ENCODE measurements around the gene RNF152.
"Not testable (repeated sequence)": the region's sequence is repeated elsewhere in the genome, so short reads cannot be mapped to it uniquely, and the experiment has no call there.

Gene RNF152

DNA sequence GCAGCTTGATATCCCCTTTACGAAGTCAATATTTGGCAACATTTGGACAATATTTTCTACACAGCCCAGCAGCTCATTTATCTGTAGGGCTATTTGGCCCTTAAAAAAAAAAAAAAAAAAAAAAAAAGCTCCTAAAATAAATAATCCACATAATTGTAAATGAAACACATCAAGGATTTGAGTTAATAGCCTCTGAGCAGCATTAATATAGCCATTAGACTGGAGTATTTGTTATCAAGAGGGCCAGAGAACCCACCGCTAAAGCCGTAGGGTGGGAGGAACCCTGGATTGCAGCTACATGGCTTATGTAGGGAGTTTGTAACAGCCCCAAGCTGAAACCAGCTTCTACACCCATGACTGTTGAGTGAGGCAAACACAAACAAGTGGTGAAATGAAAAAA, 84.5 kb downstream of the RNF152 start:
- DNase-seq, result peak; percentile 11

DNA sequence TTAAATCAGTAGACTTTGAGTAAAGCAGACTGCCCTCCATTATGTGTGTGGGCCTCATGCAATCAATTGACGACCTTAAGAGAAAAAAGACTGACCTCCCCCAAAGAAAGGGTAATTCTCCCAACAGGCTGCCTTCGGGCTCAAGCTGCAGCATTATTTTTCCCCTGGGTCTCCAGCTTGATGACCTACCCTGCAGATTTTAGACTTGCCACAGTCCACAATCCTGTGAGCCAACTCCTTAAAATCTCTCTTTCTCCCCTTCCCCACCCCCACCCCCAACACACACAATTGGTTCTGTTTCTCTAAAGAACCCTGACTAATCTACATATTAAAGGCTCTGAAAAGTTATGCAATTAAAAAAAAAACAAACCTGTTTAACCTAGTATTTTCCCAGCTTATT, 89.4 kb downstream of the RNF152 start:
- no peak for DNase-seq

DNA sequence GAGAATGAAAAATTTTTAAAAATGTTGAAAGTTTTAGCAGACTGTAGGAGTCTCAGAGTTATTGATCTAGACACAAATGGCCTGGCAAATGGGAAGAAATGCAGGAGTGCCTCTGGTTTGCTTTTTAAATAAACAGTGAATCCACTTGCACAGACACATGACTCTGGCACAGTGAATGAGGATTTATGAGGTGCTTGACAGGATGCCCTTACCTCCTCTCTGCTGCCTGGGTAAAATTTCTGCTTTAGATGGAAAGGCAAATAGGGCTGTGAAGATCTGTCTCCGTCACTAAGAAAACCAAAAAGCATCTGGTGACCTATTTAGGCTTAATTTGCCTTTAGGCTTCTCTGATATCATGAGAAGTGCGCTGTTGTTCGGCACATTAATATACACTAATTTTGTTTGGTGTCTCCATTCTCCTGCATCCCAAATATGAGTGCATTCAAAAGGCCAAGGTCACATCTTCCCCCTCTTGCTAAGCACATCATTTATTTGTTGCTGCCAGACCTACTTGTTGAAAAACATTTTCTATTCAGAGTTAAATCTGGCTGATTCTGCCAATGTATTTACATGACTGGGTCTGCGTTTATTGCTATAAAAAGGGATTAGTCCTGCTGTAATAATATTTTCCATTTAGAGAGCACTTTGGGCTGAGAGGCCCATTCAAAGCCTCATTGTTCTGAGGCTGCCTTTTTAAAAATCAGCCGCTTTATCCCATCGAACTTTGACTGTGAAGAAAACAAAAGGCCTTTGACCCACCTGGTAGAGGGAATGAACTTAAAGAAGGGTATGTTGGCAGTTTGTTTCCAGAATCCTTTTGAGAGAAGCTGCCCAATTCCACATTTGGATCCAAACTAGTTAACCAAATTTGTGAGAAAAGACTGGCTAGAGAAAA, 94.9 kb downstream of the RNF152 start:
- peak; percentile 52 for DNase-seq

DNA sequence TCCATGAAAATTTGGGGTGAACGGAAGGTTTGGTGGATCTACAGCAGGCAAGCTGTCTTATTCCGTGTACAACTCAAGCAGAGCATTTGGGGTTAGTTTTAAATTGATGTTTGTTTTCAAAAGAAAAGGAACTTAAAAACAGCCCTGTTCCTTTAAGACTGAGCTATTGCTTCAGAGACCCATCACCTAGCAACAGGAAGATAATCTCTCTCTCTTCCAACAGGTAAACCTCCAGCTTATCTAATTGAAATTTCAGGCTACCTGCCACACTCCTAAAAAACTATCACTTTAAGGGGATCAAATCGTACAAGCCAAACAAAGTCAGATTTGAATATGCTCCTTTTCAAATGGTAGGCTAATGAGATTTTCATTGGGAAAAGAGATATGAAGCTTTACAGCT, 101.8 kb downstream of the RNF152 start:
- no peak for DNase-seq

DNA sequence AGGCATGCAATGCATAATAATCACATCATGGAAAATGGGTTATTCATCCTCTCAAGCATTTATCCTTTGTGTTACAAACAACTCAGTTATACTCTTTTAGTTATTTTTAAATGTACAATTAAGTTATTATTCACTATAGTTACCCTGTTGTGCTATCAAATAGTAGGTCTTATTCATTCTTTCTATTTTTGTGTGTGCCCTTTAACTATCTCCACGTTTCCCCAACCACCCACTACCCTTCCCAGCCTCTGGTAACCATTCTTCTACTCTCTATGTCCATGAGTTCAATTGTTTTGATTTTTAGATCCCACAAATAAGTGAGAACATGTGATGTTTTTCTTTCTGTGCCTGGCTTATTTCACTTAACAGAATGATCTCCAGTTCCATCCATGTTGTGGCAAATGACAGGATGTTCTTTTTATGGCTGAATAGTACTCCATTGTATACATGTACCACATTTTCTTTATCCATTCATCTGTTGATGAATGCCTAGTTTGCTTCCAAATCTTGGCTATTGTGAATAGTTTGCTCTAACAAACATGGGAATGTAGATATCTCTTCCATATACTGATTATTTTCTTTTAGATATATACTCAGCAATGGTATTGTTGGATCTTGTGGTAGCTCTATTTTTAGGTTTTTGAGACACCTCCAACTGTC, 105.7 kb downstream of the RNF152 start:
- DNase-seq, result not testable (repeated sequence)

DNA sequence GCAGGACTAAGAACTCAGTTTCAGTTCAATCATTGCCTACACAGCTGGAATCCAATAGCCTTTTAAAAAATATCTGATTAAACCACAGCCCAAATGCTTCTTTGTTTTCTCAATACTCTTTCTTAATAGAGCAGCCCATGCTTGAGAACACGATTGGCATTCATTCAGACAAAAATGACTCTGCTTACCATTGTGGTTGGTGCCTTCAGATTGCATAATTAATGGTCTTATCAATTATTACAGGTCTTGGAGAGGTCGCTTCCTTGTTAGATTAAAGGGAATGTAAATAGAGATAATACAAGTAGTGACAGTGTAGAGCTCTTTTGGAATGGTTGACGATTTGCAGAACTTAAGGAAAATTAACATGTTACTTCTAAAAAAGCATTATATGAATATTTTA, 107.2 kb downstream of the RNF152 start:
- no peak for DNase-seq

DNA sequence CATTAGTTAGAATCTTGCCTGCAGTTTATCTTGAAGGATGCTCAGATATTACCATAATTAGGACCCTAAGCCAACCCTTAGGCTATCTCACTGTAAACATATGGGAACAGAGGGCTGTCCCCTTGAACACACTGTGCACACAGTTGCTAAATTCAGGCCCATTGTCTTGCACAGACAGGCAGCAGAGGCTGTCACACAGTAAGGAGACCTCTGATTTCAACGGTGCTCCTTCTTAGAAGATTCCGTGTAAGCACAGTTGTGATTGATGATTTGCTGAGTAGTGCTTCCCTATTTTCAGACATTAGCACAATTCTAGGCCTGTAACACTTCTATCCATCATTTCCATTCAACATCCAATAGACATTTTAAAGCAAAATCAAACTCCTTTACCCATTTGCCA, 108.0 kb downstream of the RNF152 start:
- no peak for DNase-seq

DNA sequence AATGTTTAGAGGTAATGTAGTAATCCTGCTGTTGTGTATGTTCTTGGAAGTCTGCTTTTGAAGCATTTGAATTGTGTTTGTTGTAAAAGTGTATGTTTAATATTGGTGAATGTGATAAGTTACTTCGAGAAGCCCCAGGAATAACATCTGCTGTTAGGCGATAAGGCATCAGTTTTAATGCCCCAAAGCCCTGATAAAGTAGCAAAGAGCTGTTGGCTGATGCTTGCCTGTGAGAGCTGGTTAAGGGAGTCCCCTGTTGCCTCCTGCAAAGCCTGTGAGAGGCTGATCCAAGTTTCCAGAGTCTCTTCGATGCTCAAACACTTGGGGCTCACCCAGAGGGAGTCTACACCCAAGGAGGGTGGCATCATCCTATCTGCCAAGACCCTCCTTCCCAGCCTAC, 110.3 kb downstream of the RNF152 start:
- DNase-seq, result no peak

DNA sequence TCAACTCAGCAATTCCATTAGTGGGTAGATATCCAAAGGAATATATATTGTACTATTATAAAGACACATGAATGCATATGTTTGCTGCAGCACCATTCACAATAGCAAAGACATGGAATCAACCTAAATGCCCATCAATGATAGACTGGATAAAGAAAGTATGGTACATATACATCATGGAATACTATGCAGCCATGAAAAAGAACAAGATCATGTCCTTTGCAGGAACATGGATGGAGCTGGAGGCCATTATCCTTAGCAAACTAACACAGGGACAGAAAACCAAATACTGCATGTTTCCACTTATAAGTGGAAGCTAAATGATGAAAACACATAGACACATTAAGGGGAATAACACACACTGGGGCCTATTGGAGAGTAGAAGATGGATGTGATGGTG, 116.6 kb downstream of the RNF152 start:
- DNase-seq, result not testable (repeated sequence)

DNA sequence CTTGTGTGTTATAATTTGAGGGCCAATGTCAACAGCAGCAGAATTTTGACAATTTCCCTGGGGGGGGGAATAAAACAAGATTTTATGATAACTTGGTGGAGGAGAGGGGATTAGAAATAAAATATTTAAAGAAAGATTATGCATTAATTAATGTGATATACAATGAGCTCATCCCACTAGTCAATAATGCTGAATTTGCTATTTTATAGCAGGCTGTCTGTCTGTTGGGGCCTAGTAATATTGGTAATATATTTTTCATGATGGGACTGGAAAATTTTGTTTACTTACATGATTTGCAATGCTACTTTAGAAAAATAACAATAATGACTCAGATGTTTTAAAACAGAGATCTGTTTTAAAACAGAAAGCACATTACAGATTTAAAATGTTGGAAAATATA, 118.0 kb downstream of the RNF152 start:
- DNase-seq, result no peak

DNA sequence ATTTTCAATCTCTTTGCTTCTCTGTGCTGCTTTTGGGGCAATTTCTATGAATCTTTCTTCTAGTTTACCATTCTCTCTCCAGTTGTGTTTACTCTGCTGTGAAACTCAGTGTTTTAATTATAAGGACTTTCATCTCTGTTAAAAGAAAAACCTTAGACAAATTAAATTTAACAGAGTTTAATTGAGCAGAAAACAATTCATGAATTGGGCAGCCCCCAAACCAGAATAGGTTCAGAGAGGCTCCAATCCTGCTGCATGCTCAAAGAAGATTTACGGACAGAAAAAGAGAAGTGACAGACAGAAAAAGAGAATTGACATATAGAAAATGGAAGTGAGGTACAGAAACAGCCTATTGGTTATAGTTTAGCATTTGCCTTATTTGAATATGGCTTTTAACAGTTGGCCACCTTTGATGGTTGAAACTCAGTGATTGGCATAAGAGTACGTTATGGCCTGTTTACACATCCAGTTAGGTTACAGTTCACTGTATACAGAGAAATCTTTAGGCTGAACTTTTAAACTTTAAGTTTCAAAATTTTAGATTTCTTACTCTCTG, 120.4 kb downstream of the RNF152 start:
- DNase-seq, result no peak

DNA sequence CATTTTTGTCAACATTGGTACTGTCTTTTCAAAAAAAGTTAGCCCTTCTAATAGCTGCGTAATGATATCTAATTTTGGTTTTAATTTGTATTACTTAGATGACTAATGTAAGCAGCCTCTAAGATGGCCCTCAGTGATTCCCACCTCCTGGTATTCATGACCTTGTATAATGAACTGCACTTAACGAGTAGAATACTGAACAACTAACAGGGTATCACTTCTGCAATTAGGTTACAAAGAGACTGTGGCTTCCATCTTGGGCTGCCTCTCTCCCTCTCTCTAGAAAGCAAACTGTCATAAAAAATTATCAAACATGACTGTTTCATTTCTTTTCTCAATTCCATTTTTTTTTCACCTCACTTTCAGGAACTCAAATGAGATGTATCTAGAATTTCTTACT, 120.9 kb downstream of the RNF152 start:
- DNase-seq, result no peak

DNA sequence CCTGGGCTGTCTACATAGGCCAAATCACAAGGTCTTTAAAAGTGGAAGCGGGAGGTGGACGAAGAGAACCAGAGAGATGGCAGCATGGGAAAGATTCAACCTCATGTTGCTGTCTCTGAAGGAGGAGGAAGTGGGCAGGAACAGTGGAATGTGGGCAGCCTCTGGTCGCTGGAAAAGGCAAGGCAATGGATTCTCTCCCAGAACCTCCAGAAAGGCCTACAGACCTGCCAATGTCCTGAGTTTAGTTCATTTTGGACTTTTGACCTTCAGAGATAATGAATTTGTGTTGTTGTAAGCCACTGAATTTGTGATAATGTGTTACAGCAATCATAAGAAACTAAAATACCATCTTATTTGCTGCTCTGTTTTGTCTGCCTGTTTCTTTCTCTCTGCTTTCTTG, 122.5 kb downstream of the RNF152 start:
- no peak for DNase-seq

DNA sequence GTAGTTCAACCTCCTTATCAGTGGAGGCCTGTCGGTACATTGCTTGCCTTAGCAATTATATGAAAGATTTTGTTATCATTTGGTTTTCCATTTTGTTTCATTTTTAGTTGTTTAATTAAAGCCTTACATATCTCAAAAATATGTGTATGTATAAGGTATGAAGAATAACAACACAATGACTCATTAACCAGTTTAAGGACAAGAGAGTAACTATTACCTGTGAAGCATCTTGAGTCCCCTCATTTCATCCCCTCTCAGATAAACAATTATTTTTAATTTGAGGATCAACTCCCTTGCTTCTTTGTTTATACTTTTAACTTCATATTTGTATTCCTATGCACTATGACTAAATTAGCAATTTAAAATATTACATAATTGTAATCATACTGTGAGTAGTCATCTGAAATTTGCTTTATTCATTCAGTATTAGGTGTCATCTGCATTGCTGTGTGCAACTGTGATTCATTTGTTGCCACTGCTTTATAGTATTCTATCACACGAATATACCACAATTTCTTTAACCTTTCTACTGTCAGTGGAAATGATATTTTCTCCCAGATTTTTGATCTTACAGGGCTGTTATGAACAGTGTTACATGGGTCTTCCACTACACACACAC, 126.4 kb downstream of the RNF152 start:
- DNase-seq, result no peak

DNA sequence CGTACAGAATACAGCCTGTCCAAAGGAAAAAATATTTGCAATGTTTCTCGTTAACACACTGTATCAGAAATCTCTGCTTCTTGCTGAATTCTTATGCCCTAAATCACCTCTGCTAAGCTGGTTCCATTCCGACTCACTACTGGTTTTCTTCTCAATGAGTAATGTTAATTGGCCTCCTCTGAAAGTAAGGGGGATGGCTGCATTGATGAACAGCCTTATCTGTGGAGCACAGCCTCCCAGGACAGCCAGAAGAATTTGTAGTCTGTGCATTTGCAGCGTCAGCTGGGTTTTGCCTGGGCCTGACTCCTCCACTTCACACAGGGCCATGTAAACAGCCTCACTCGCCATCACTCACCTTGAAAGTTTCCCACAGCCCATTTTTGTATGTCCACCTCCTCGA, 127.7 kb downstream of the RNF152 start:
- no peak for DNase-seq

DNA sequence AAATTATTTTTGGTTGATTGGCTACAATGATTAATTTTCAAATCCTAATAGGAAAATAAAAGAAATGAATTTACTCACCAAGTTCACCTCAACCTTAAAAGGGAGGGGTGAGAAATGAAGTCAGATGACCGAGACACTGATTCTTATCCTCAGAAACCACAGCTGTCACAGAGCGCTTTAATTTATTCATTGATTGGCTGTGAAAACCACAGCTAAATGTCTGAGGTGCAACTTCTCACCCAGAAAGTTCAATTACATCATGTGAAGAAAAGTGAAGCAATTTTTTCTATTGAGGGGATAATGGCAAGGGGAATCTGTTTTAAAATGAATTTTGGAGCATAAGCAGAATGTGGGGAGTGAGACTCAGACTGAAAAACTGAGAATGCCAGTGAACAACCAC, 128.4 kb downstream of the RNF152 start:
- no peak for DNase-seq

DNA sequence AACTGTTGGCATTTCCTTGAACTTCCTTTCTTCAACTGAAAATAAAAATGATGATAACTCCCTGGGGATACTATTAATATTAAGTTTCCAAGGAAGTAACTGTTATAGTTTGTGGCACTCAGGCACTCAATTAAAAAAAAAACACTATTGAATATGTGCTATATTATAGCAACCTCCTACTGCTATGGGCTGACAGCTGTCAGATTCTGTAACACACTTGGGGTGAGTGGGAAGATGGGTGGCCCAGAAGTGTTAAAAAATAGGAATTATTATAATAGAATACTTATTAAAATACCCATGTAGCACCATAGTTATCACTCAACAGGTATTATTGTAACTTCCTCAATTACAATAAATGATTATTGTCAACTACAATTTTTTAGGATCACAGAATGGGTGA, 130.9 kb downstream of the RNF152 start:
- no peak for DNase-seq

Data from NCI-H1105 treated with DMSO at 0.1 percent for 48 hours (cell line).